ENCODE results near the gene ORMDL2.
"Not testable (repeated sequence)": the region's sequence is repeated elsewhere in the genome, so short reads cannot be mapped to it uniquely, and the experiment has no call there.

ORMDL2 gene

GRCh38 chr12:55824726-55825125 is 6.9 kb downstream of the ORMDL2 start:
- H3K27ac ChIP-seq, result peak overlapping the region; percentile 73
- TF ChIP-seq ZFX (IDR thresholded peaks at IDR 0.05; ENCODE audit: borderline replicate concordance), result no peak

DNA sequence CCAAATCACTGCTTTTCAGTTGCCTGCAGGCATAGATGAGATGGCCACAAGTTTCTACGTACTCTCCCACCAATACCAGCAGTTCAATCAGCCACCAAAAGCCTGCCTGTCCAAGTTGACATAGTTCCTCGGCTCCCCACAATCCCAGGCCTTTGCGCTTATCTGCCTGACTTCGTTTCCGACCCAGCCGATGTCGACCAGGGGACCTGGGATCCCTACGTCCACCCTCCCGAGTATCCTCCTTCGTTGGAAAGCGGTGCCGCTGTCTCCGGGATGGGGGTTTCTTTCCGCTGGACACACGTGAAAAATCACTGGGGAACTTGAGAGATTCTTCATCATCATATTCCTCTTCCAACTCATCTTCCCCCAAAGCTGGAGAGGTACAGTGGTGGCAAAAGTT is 10.0 kb downstream of the ORMDL2 start:
- TF ChIP-seq ZFX (IDR thresholded peaks at IDR 0.05; ENCODE audit: borderline replicate concordance), result no peak
- TF ChIP-seq, protein P1, sequence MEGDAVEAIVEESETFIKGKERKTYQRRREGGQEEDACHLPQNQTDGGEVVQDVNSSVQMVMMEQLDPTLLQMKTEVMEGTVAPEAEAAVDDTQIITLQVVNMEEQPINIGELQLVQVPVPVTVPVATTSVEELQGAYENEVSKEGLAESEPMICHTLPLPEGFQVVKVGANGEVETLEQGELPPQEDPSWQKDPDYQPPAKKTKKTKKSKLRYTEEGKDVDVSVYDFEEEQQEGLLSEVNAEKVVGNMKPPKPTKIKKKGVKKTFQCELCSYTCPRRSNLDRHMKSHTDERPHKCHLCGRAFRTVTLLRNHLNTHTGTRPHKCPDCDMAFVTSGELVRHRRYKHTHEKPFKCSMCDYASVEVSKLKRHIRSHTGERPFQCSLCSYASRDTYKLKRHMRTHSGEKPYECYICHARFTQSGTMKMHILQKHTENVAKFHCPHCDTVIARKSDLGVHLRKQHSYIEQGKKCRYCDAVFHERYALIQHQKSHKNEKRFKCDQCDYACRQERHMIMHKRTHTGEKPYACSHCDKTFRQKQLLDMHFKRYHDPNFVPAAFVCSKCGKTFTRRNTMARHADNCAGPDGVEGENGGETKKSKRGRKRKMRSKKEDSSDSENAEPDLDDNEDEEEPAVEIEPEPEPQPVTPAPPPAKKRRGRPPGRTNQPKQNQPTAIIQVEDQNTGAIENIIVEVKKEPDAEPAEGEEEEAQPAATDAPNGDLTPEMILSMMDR (IDR thresholded peaks at IDR 0.05), result no peak
- H3K27ac ChIP-seq, result peak overlapping the region; percentile 89

DNA sequence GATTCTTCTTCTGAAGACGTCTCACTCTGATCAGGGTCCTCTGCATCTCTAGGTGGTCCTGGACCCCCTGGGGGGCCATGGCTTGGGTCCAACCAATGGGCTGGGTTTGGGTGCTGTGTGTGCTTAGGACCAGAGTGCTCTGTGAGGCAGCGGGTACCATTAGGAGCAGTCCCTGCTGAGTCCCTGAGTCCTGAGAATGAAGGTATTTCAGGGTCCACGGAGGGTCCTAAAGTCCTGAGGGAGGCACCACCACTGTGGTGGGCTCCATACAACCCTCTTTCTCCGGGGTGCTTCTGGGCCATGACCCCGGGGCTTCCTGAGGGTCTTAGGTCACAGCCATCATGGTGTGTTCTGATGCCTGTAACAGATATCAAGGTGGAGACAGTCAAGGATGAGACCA is 10.5 kb downstream of the ORMDL2 start:
- no peak for TF ChIP-seq ZFX (IDR thresholded peaks at IDR 0.05; ENCODE audit: borderline replicate concordance)
- TF ChIP-seq, protein P1 (IDR thresholded peaks at IDR 0.05), result no peak
- H3K27ac ChIP-seq, result peak overlapping the region; percentile 89

- peak overlapping the region; percentile 89 for H3K27ac ChIP-seq
- TF ChIP-seq, protein P1 (IDR thresholded peaks at IDR 0.05), result no peak
- no peak for TF ChIP-seq ZFX (IDR thresholded peaks at IDR 0.05; ENCODE audit: borderline replicate concordance)
Measured at GRCh38 chr12:55829967-55830600, 12.2 kb downstream of the ORMDL2 start.

DNA sequence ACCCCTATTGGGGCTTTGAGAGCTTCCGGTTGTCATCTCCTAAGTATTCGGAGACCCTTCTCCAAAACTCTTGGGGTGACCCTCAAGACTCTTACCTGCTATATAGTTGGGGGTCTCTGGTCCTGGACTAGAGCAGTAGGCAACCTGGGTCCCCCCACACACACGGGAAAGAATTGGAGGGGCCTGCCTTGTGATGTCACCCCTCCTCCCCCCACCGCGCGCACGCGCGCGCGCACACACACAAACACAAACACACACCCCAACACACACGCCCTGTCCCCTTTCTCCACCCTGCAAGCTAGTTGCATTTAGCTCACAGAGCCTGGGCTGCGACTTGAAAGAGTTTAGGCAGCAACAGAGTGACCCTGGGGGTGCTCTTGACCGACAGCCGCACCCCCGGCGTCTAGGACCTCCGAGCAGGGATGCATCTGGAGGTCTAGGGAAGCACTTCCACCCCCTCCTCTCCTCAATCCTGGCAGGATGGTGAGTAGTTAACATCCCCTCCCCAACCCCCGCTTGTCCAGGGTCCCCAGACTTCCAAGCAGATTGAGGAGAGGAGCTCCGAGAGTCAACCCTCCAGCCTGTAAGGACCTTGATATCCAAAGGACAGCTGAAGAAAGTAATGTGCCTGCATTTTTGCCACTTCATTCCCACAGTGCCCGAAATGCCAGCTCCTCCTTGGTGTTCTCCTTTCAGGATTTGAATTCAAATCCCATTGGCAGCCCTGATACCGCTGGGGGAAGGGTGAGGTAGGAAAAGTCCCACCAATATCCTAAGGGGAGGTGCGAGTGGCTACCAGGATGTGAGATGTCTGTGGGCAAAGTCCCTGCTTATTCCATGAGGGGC is 13.0 kb downstream of the ORMDL2 start:
- TF ChIP-seq, protein P1 (IDR thresholded peaks at IDR 0.05), result no peak
- TF ChIP-seq ZFX (IDR thresholded peaks at IDR 0.05; ENCODE audit: borderline replicate concordance), result no peak
- peak overlapping the region; percentile 89 for H3K27ac ChIP-seq

DNA sequence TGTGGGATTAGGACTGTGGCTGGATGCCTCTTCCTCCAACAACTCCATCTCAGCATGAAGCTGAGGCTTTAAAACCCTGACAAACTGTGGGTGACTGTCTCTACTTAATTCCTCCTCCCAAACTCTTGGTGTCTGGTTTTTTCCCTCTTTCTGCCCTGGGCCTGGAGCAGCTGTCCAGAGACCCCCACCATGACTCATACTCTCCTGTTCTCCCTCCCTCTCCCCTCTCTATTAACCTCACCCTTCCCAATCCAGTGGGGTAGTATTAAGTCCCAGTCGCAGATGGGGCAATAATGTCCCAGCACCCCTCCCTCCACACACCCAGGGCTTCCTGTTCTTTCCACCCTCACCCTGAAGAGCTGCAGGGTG is 13.6 kb downstream of the ORMDL2 start:
- peak overlapping the region; percentile 89 for H3K27ac ChIP-seq
- TF ChIP-seq, protein P1 (IDR thresholded peaks at IDR 0.05), result no peak
- no peak for TF ChIP-seq ZFX (IDR thresholded peaks at IDR 0.05; ENCODE audit: borderline replicate concordance)

- 0 out of 2 replicates have a peak overlapping the region, but pooled peaks have one; percentile 7 for H3K27ac ChIP-seq
- no peak for TF ChIP-seq ZFX (IDR thresholded peaks at IDR 0.05; ENCODE audit: borderline replicate concordance)
- TF ChIP-seq, protein P1 (IDR thresholded peaks at IDR 0.05), result no peak
Measured at GRCh38 chr12:55833056-55833455, 15.2 kb downstream of the ORMDL2 start.

- not testable (repeated sequence) for H3K27ac ChIP-seq
Measured at GRCh38 chr12:55834400-55834799, 16.6 kb downstream of the ORMDL2 start.
